IMR-90 (cell line): ENCODE results near the gene BCL2L11. TPM values are rescaled to one million over a fixed set of nuclear protein-coding genes. Genes with fewer than 3 reads are reported as not detected.

ENCODE experiments used
- ATAC-seq: fragments of 200-7000 bp; cut with Tn5 transposase; 2 replicates; pipeline ENCODE4 v1.9.1; 2020; ENCODE audit warnings: low read depth, mild to moderate bottlenecking, moderate library complexity
- BruUV-seq: library from RNA; stranded (reverse); fragments of 400-500 nt; replicated peaks from 2 replicates; lab custom pipeline; 2021; lab: Mats Ljungman, UMichigan
- CTCF ChIA-PET: fragments of 300-600 bp; formaldehyde crosslinking; extraction: SDS; loops from one replicate; lab custom pipeline; 2021; ENCODE audit warnings: antibody characterized with exemption; lab: Yijun Ruan, JAX
- POLR2A ChIA-PET: fragments of 300-600 bp; sonication (Branson Sonifier 250); formaldehyde crosslinking; loops from one replicate; lab custom pipeline; 2022; ENCODE audit warnings: antibody characterized with exemption; ENCODE audit not compliant: unreplicated experiment; lab: Charles Lee
- DNase-seq: peaks from one replicate; pipeline ENCODE4 v3.0.0; 2013
- H2AFZ ChIP-seq: replicated peaks from 2 replicates; pipeline ENCODE3; 2013; ENCODE audit warnings: low read length, mild to moderate bottlenecking; ENCODE audit not compliant: poor library complexity
- H2AK5ac ChIP-seq: 2 replicates; pipeline ENCODE4 v1.6.1; 2013; ENCODE audit warnings: low read depth, low read length, inconsistent platforms
- H2AK9ac ChIP-seq: replicated peaks from 2 replicates; pipeline ENCODE3; 2013; ENCODE audit warnings: mild to moderate bottlenecking, low read depth, low read length, moderate library complexity; ENCODE audit not compliant: poor library complexity
- H2BK120ac ChIP-seq: 2 replicates; pipeline ENCODE4 v1.6.1; 2013; ENCODE audit warnings: low read depth, low read length, inconsistent platforms
- H2BK15ac ChIP-seq: 3 replicates; pipeline ENCODE4 v1.6.1; 2013; ENCODE audit warnings: low read depth, low read length, inconsistent platforms
- H2BK20ac ChIP-seq: 2 replicates; pipeline ENCODE4 v1.6.1; 2013; ENCODE audit warnings: low read depth, mild to moderate bottlenecking, inconsistent platforms, low read length, moderate library complexity
- H2BK5ac ChIP-seq: 2 replicates; pipeline ENCODE4 v1.6.1; 2013; ENCODE audit warnings: mild to moderate bottlenecking, low read depth, low read length, inconsistent platforms; ENCODE audit not compliant: poor library complexity, severe bottlenecking
- H3K14ac ChIP-seq: replicated peaks from 2 replicates; pipeline ENCODE4 v1.6.1; 2013; ENCODE audit warnings: low read depth, low read length, inconsistent platforms
- H3K18ac ChIP-seq: 2 replicates; pipeline ENCODE4 v1.6.1; 2013; ENCODE audit warnings: low read depth, low read length, control low read depth
- H3K23ac ChIP-seq: 2 replicates; pipeline ENCODE4 v1.6.1; 2013; ENCODE audit warnings: low read depth, low read length, inconsistent platforms
- H3K27ac ChIP-seq: 2 replicates; pipeline ENCODE4 v1.5.1; 2013; ENCODE audit warnings: mild to moderate bottlenecking, control low read depth, low read length; ENCODE audit not compliant: insufficient read depth
- H3K27me3 ChIP-seq: 2 replicates; pipeline ENCODE4 v1.6.1; 2013; ENCODE audit warnings: low read length; ENCODE audit not compliant: control insufficient read depth, insufficient read depth
- H3K36me3 ChIP-seq: 2 replicates; pipeline ENCODE4 v1.6.1; 2013; ENCODE audit warnings: low read length, mixed read lengths; ENCODE audit not compliant: control insufficient read depth, insufficient read depth
- H3K4ac ChIP-seq: 2 replicates; pipeline ENCODE4 v1.6.1; 2013; ENCODE audit warnings: low read depth, low read length, inconsistent platforms
- H3K4me1 ChIP-seq: 2 replicates; pipeline ENCODE4 v1.6.1; 2013; ENCODE audit warnings: low read length, mixed read lengths; ENCODE audit not compliant: control insufficient read depth, insufficient read depth
- H3K4me2 ChIP-seq: 2 replicates; pipeline ENCODE4 v1.6.1; 2013; ENCODE audit warnings: low read depth, mild to moderate bottlenecking, control low read depth, low read length, moderate library complexity
- H3K4me3 ChIP-seq: 2 replicates; pipeline ENCODE4 v1.5.1; 2013; ENCODE audit warnings: low read depth, mild to moderate bottlenecking, control low read depth, low read length, moderate library complexity; ENCODE audit not compliant: insufficient read depth
- H3K56ac ChIP-seq: 2 replicates; pipeline ENCODE4 v1.6.1; 2013; ENCODE audit warnings: low read length, inconsistent platforms; ENCODE audit not compliant: insufficient read depth; ENCODE audit errors: extremely low read depth
- H3K79me1 ChIP-seq, 2 experiments: 2 replicates each; pipeline ENCODE4 v1.6.1; 2013; ENCODE audit warnings: low read length in 2 of 2, inconsistent platforms in 1 of 2, low read depth in 1 of 2
- H3K9ac ChIP-seq: 2 replicates; pipeline ENCODE4 v1.6.1; 2013; ENCODE audit warnings: low read depth, low read length, control low read depth
- H3K9me1 ChIP-seq: 2 replicates; pipeline ENCODE4 v1.6.1; 2013; ENCODE audit warnings: low read length, inconsistent platforms; ENCODE audit not compliant: insufficient read depth
- H3K9me3 ChIP-seq: 2 replicates; pipeline ENCODE4 v1.6.1; 2013; ENCODE audit warnings: low read length; ENCODE audit not compliant: control insufficient read depth, insufficient read depth
- H4K20me1 ChIP-seq: 2 replicates; pipeline ENCODE4 v1.6.1; 2013; ENCODE audit warnings: low read length, inconsistent platforms; ENCODE audit not compliant: insufficient read depth
- H4K5ac ChIP-seq: 2 replicates; pipeline ENCODE4 v1.6.1; 2013; ENCODE audit warnings: mild to moderate bottlenecking, low read depth, low read length, control low read depth
- H4K8ac ChIP-seq, 2 experiments: 2 replicates each; pipeline ENCODE4 v1.6.1; 2013; ENCODE audit warnings: low read depth in 2 of 2, low read length in 2 of 2, control low read depth in 1 of 2, inconsistent platforms in 1 of 2
- H4K91ac ChIP-seq: 2 replicates; pipeline ENCODE4 v1.6.1; 2013; ENCODE audit warnings: low read depth, low read length, inconsistent platforms; ENCODE audit not compliant: insufficient read depth
- BHLHE40 ChIP-seq: fragments of 150-350 bp; IDR thresholded peaks from 2 replicates; pipeline ENCODE4 v1.6.1; 2016; ENCODE audit warnings: mild to moderate bottlenecking, low read depth, low read length
- CHD1 ChIP-seq: IDR thresholded peaks from 2 replicates; pipeline ENCODE4 v1.6.1; 2012; ENCODE audit warnings: low read depth, low read length, improper control_type of control experiment
- CTCF ChIP-seq: conservative IDR thresholded peaks from 2 replicates; pipeline ENCODE4 v1.5.1; 2012; ENCODE audit warnings: mild to moderate bottlenecking, low read depth, low read length, improper control_type of control experiment
- MAZ ChIP-seq: IDR thresholded peaks from 2 replicates; pipeline ENCODE4 v1.6.1; 2012; ENCODE audit warnings: low read depth, mild to moderate bottlenecking, low read length, improper control_type of control experiment, moderate library complexity, borderline replicate concordance
- RCOR1 ChIP-seq: IDR thresholded peaks from 2 replicates; pipeline ENCODE4 v1.6.1; 2012; ENCODE audit warnings: mild to moderate bottlenecking, low read length, improper control_type of control experiment; ENCODE audit not compliant: insufficient replicate concordance
- RFX5 ChIP-seq: IDR thresholded peaks from 2 replicates; pipeline ENCODE4 v1.8.0; 2012; ENCODE audit warnings: low read depth, mild to moderate bottlenecking, low read length, moderate library complexity
- WGBS, 2 experiments: methylation state at CpG; one replicate each; pipeline versions ENCODE4 v1.1.5 to v1.1.7; 2013; ENCODE audit warnings: missing lambda C conversion rate in 2 of 2; ENCODE audit not compliant: insufficient read length in 1 of 2; ENCODE audit errors: extremely low coverage in 2 of 2; 5-methylcytosine and 5-hydroxymethylcytosine counted together
- dilution Hi-C: fragments of 300-500 bp; cut with HindIII; formaldehyde crosslinking; loops from one replicate; pipeline ENCODE4 v1.14.3; 2018; ENCODE audit warnings: low sequenced_read_pairs; ENCODE audit not compliant: unreplicated experiment
- in situ Hi-C: fragments of 300-500 bp; cut with MboI; formaldehyde crosslinking; loops from 3 replicates; pipeline ENCODE4 v1.14.3; 2019; ENCODE audit warnings: low sequenced_read_pairs, inconsistent platforms, mixed read lengths
- intact Hi-C: fragments of 100-400 bp; cut with micrococcal nuclease; formaldehyde crosslinking; loops from 2 replicates; pipeline ENCODE4 v1.10.0; 2022
- polyA plus RNA-seq, 3 experiments: library from polyadenylated mRNA; depleted of rRNA; stranded (reverse); fragments of >200 nt; gene quantifications; 2 replicates each; pipeline ENCODE4 v1.2.3, GENCODE V29; 2012; ENCODE audit warnings: low replicate concordance in 1 of 3
- total RNA-seq: library from RNA; depleted of rRNA; stranded (reverse); fragments of >200 nt; gene quantifications from 2 replicates; pipeline ENCODE4 v1.2.3, GENCODE V29; 2012
- TF ChIP-seq, protein P1 (sequence below): fragments of 150-350 bp; IDR thresholded peaks from 2 replicates; pipeline ENCODE4 v1.6.1; 2016; ENCODE audit warnings: low read depth, mild to moderate bottlenecking, low read length, moderate library complexity, borderline replicate concordance

BCL2L11 gene
- total and polyA plus RNA-seq, 2 of the 4 experiments (the other 2 are of a cell fraction) = 1.1 to 1.7 TPM

DNA sequence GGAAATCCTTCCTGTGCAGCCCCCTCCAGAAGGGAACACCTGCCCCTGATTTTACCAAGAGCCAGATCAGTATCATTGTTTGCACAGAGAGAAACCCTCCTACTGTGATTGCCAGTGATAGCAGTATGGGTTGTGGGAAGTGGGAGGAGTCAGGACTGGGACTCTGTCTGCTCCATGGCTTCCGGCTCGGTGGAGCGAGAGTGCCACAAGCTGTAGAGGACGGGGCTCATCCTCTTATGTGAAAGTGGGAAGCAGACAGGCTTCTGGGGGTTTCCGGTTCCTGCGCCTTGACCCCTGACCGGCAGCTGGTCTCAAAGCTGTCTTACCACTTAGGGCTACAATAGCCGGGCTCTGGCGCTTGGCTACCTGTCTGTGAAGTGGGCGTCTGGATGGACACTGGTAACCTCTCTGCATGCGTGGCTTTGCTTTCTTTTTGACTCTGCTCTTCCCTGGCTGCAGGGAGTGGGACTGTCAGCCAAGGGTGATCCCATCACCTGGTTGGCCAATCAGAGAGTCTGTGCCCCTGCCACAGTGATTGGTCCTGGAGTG, 79.7 kb downstream of the BCL2L11 start:
- no TSS peak for BruUV-seq
- Histone ChIP-seq H3K9me1 (peaks cover 6% of the 10 kb centered on the region), H3K4ac (no peak overlapping the region), H2BK5ac (no peak overlapping the region), H4K5ac (no peak overlapping the region), H2AK9ac (no peak overlapping the region), H3K9me3 (no peaks in the 10 kb centered on the region), H4K20me1 (peaks cover 10% of the 10 kb centered on the region), H4K8ac (no peak overlapping the region), H3K27ac (no peak overlapping the region), H2AFZ (no peak overlapping the region), H2AK5ac (no peak overlapping the region), H4K91ac (no peak overlapping the region), H2BK120ac (no peak overlapping the region), H2BK15ac (no peak overlapping the region), H3K79me1 (peaks cover 3 to 6% of the 10 kb centered on the region in 2 experiments; a peak in 2 of 4 replicates), H3K14ac (no peak overlapping the region), H3K27me3 (no peaks in the 10 kb centered on the region), H3K9ac (no peak overlapping the region), H3K18ac (no peak overlapping the region), H3K4me3 (no peak overlapping the region), H2BK20ac (no peak overlapping the region), H3K56ac (no peak overlapping the region), H3K4me1 (peaks cover 2% of the 10 kb centered on the region; the same call in 1 of the 2 replicates), H3K4me2 (no peak overlapping the region), H3K36me3 (peaks cover 1% of the 10 kb centered on the region; the same call in 1 of the 2 replicates), H3K23ac (no peak overlapping the region)
- intact Hi-C loops (no loop called here), dilution Hi-C loops (no loop called here), in situ Hi-C loops (no loop called here)
- WGBS, 2 experiments = 97% methylated on average over 4 of the region's 11 CpGs; no CpG with 5 or more reads in 1 of the 2 experiments
- CTCF ChIA-PET = no interaction called here
- no peak for DNase-seq
- TF ChIP-seq RFX5 (no peak), BHLHE40 (no peak), CHD1 (no peak), MAZ (no peak), RCOR1 (no peak), CTCF (no peak)
- TF ChIP-seq, protein P1, sequence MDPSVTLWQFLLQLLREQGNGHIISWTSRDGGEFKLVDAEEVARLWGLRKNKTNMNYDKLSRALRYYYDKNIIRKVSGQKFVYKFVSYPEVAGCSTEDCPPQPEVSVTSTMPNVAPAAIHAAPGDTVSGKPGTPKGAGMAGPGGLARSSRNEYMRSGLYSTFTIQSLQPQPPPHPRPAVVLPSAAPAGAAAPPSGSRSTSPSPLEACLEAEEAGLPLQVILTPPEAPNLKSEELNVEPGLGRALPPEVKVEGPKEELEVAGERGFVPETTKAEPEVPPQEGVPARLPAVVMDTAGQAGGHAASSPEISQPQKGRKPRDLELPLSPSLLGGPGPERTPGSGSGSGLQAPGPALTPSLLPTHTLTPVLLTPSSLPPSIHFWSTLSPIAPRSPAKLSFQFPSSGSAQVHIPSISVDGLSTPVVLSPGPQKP = no peak
- ATAC-seq = no peak
- POLR2A ChIA-PET = no interaction called here
